NCI-H2107 (cell line): ENCODE measurements around the gene ZCCHC14.
A peak's percentile ranks its signal among the peaks of the same experiment; 100 is the strongest.
"Not testable (repeated sequence)": the region's sequence is repeated elsewhere in the genome, so short reads cannot be mapped to it uniquely, and the experiment has no call there.

Experiments
- DNase-seq: peaks from one replicate; lab custom pipeline; 2025; lab: John Stamatoyannopoulos, UW

Gene ZCCHC14

GRCh38 chr16:87410530-87410929 is 82.3 kb downstream of the ZCCHC14 start:
- no peak for DNase-seq

- DNase-seq, result no peak
These were observed 83.0 kb downstream of the ZCCHC14 start for GRCh38 chr16:87409781-87410180.

- DNase-seq, result no peak
These were observed 83.7 kb downstream of the ZCCHC14 start for GRCh38 chr16:87409153-87409552.

- DNase-seq, result no peak
These were observed 85.2 kb downstream of the ZCCHC14 start for GRCh38 chr16:87407511-87408112.

GRCh38 chr16:87406495-87407088 is 86.2 kb downstream of the ZCCHC14 start:
- no peak for DNase-seq

- no peak for DNase-seq
These were observed 87.8 kb downstream of the ZCCHC14 start for GRCh38 chr16:87404764-87405625.

GRCh38 chr16:87395181-87395842 is 97.5 kb downstream of the ZCCHC14 start:
- no peak for DNase-seq

GRCh38 chr16:87393680-87394055 is 99.2 kb downstream of the ZCCHC14 start:
- DNase-seq, result no peak

GRCh38 chr16:87392821-87393679 is 99.8 kb downstream of the ZCCHC14 start:
- DNase-seq, result no peak

- DNase-seq, result peak; percentile 92
These were observed 100.6 kb downstream of the ZCCHC14 start, which contains the start of gene MAP1LC3B for GRCh38 chr16:87391950-87392820. Gene MAP1LC3B, plus strand, starts transcription at chr16:87392336. Its CDS starts 92 bp downstream, at chr16:87392428.

GRCh38 chr16:87391324-87391949 is 101.4 kb downstream of the ZCCHC14 start:
- DNase-seq, result no peak

- no peak for DNase-seq
These were observed 102.0 kb downstream of the ZCCHC14 start for GRCh38 chr16:87390641-87391323.

GRCh38 chr16:87389914-87390313 is 102.9 kb downstream of the ZCCHC14 start:
- DNase-seq, result not testable (repeated sequence)

GRCh38 chr16:87389245-87389644 is 103.6 kb downstream of the ZCCHC14 start:
- DNase-seq, result no peak

- no peak for DNase-seq
These were observed 104.0 kb downstream of the ZCCHC14 start for GRCh38 chr16:87388818-87389134.

GRCh38 chr16:87387942-87388817 is 104.6 kb downstream of the ZCCHC14 start:
- peak; percentile 91 for DNase-seq

GRCh38 chr16:87384875-87385167 is 108.0 kb downstream of the ZCCHC14 start:
- not testable (repeated sequence) for DNase-seq

- DNase-seq, result no peak
These were observed 108.5 kb downstream of the ZCCHC14 start for GRCh38 chr16:87384162-87384874.
